GM12865 (cell line): ENCODE measurements around the gene OVOL2.

ENCODE experiments used
- DNase-seq: peaks from one replicate; pipeline ENCODE4 v3.0.0; 2010; ENCODE audit warnings: low read depth
- H3K4me3 ChIP-seq: 2 replicates; pipeline ENCODE4 v1.5.1; 2011; ENCODE audit warnings: mild to moderate bottlenecking, low read depth, low read length, control low read depth
- CTCF ChIP-seq: IDR thresholded peaks from 2 replicates; pipeline ENCODE4 v1.5.1; 2011; ENCODE audit warnings: low read length, control low read depth, low read depth, inconsistent platforms; ENCODE audit not compliant: insufficient read depth; ENCODE audit errors: missing control alignments

OVOL2 gene

GRCh38 chr20:18056174-18057100, 1.3 kb downstream of the OVOL2 start:
- no peak for DNase-seq
- H3K4me3 ChIP-seq, result no peak overlapping the region

GRCh38 chr20:18055261-18055660, 2.5 kb downstream of the OVOL2 start:
- no peak for DNase-seq
- no peak for TF ChIP-seq CTCF
- H3K4me3 ChIP-seq, result no peak overlapping the region

More at GRCh38 chr20:18056174-18057100, 1.3 kb downstream of the OVOL2 start:
- no peak for TF ChIP-seq CTCF

- DNase-seq, result no peak
- TF ChIP-seq CTCF, result no peak
- no peak overlapping the region for H3K4me3 ChIP-seq
These were observed 4.9 kb downstream of the OVOL2 start for GRCh38 chr20:18052856-18053255.

GRCh38 chr20:18050628-18051027, 7.1 kb downstream of the OVOL2 start:
- TF ChIP-seq CTCF, result no peak
- no peak overlapping the region for H3K4me3 ChIP-seq
- DNase-seq, result no peak

GRCh38 chr20:18048176-18048575, 9.5 kb downstream of the OVOL2 start:
- no peak for TF ChIP-seq CTCF
- no peak overlapping the region for H3K4me3 ChIP-seq
- DNase-seq, result no peak

GRCh38 chr20:18046535-18046934, 11.2 kb downstream of the OVOL2 start:
- no peak overlapping the region for H3K4me3 ChIP-seq
- no peak for TF ChIP-seq CTCF
- DNase-seq, result no peak

GRCh38 chr20:18042229-18042628, 15.5 kb downstream of the OVOL2 start:
- TF ChIP-seq CTCF, result no peak
- DNase-seq, result no peak

More at GRCh38 chr20:18042229-18042628, 15.5 kb downstream of the OVOL2 start:
- H3K4me3 ChIP-seq, result no peak overlapping the region
